WTC11 (cell line): ENCODE results near the gene KLHL29. TPM values are rescaled to one million over a fixed set of nuclear protein-coding genes. Genes with fewer than 3 reads are reported as not detected.

Source experiments
- ATAC-seq: fragments of 200-7000 bp; cut with Tn5 transposase; 2 replicates; pipeline ENCODE4 v1.10.0; 2021; ENCODE audit warnings: mild to moderate bottlenecking, moderate library complexity
- CTCF ChIA-PET: fragments of 300-600 bp; sonication (Branson Sonifier 250); formaldehyde crosslinking; loops from one replicate; lab custom pipeline; 2021; ENCODE audit warnings: antibody characterized with exemption; lab: Charles Lee
- POLR2A ChIA-PET: fragments of 350-600 bp; sonication (Branson Sonifier 250); formaldehyde crosslinking; loops from one replicate; lab custom pipeline; 2021; ENCODE audit warnings: antibody characterized with exemption; lab: Charles Lee
- DNase-seq: peaks from one replicate; pipeline ENCODE4 v3.0.0; 2021; ENCODE audit warnings: low spot score
- H3K27ac Mint-ChIP-seq: 2 replicates; pipeline ENCODE4 v1.8.0; 2021; ENCODE audit warnings: mixed read lengths
- H3K27me3 Mint-ChIP-seq: 2 replicates; pipeline ENCODE4 v1.8.0; 2021; ENCODE audit warnings: low read depth, mild to moderate bottlenecking, moderate library complexity, mixed read lengths
- H3K36me3 Mint-ChIP-seq: 2 replicates; pipeline ENCODE4 v1.8.0; 2021; ENCODE audit warnings: mixed read lengths
- H3K4me1 Mint-ChIP-seq: 2 replicates; pipeline ENCODE4 v1.8.0; 2022; ENCODE audit warnings: mixed read lengths
- H3K4me3 Mint-ChIP-seq: 2 replicates; pipeline ENCODE4 v1.8.0; 2021; ENCODE audit warnings: mild to moderate bottlenecking, moderate library complexity, mixed read lengths
- H3K9me3 Mint-ChIP-seq: 2 replicates; pipeline ENCODE4 v1.8.0; 2021; ENCODE audit warnings: mixed read lengths
- CBFB ChIP-seq: sonication (generic); formaldehyde crosslinking; IDR thresholded peaks from 2 replicates; pipeline ENCODE4 v1.8.1; 2022; ENCODE audit warnings: mild to moderate bottlenecking, low read depth, missing genetic modification reagents
- E2F1 ChIP-seq: sonication (generic); formaldehyde crosslinking; IDR thresholded peaks from 2 replicates; pipeline ENCODE4 v1.8.0; 2022; ENCODE audit warnings: mild to moderate bottlenecking, missing genetic modification reagents
- NR3C1 ChIP-seq: sonication (generic); formaldehyde crosslinking; conservative IDR thresholded peaks from 2 replicates; pipeline ENCODE4 v1.8.1; 2023; ENCODE audit warnings: low read depth, mild to moderate bottlenecking, missing genetic modification reagents
- SOX15 ChIP-seq: fragments of 250-450 bp; sonication (Bioruptor Pico); IDR thresholded peaks from 2 replicates; pipeline ENCODE4 v1.9.0; 2021; ENCODE audit warnings: mild to moderate bottlenecking
- TP53 ChIP-seq: sonication (generic); formaldehyde crosslinking; IDR thresholded peaks from 2 replicates; pipeline ENCODE4 v1.8.1; 2023; ENCODE audit warnings: mild to moderate bottlenecking, missing genetic modification reagents
- ZBTB21 ChIP-seq: sonication (generic); formaldehyde crosslinking; IDR thresholded peaks from 2 replicates; pipeline ENCODE4 v1.8.1; 2023; ENCODE audit warnings: mild to moderate bottlenecking, missing genetic modification reagents, borderline replicate concordance
- ZNF138 ChIP-seq: sonication (generic); formaldehyde crosslinking; conservative IDR thresholded peaks from 2 replicates; pipeline ENCODE4 v1.8.1; 2022; ENCODE audit warnings: mild to moderate bottlenecking, moderate library complexity, missing genetic modification reagents
- ZNF423 ChIP-seq: fragments of 250-450 bp; sonication (Bioruptor Pico); IDR thresholded peaks from 2 replicates; pipeline ENCODE4 v2.1.2; 2022; ENCODE audit warnings: mild to moderate bottlenecking, moderate library complexity
- ZNF425 ChIP-seq: fragments of 250-450 bp; sonication (Bioruptor Pico); conservative IDR thresholded peaks from 2 replicates; pipeline ENCODE4 v1.9.0; 2021; ENCODE audit warnings: mild to moderate bottlenecking
- total RNA-seq: library from RNA; stranded (reverse); gene quantifications from 3 replicates; pipeline ENCODE4 v1.2.3, GENCODE V29; 2021
- TF ChIP-seq, protein P1 (sequence below): sonication (generic); formaldehyde crosslinking; IDR thresholded peaks from 2 replicates; pipeline ENCODE4 v1.8.1; 2023; ENCODE audit warnings: mild to moderate bottlenecking, moderate library complexity, missing genetic modification reagents
- TF ChIP-seq, protein P2 (sequence below): sonication (generic); formaldehyde crosslinking; IDR thresholded peaks from 2 replicates; pipeline ENCODE4 v1.8.0; 2022; ENCODE audit warnings: missing genetic modification reagents
- TF ChIP-seq, protein P3 (sequence below): fragments of 250-450 bp; sonication (Bioruptor Pico); IDR thresholded peaks from 2 replicates; pipeline ENCODE4 v1.8.0; 2021; ENCODE audit warnings: mild to moderate bottlenecking
- TF ChIP-seq, protein P4 (sequence below): sonication (generic); formaldehyde crosslinking; IDR thresholded peaks from 2 replicates; pipeline ENCODE4 v1.8.0; 2022; ENCODE audit warnings: mild to moderate bottlenecking, missing genetic modification reagents

KLHL29 gene
- total RNA-seq, 1 experiment from 2014 or later: 7.1 TPM

GRCh38 chr2:23427976-23428375 is 43.0 kb downstream of the KLHL29 start (continued):
- TF ChIP-seq ZNF425 (CRISPR knock-in tag) (no peak), SOX15 (CRISPR knock-in tag) (no peak)

GRCh38 chr2:23429036-23429435 is 44.1 kb downstream of the KLHL29 start:
- ChIA-PET CTCF (no interaction called here), POLR2A (no interaction called here)
- Mint-ChIP-seq H3K4me1 (peaks cover 13% of the 10 kb centered on the region), H3K9me3 (no peaks in the 10 kb centered on the region), H3K27me3 (no peaks in the 10 kb centered on the region), H3K4me3 (no peak overlapping the region), H3K36me3 (no peaks in the 10 kb centered on the region), H3K27ac (no peak overlapping the region)
- ATAC-seq (no peak), DNase-seq (no peak)
- TF ChIP-seq ZNF423 (no peak), NR3C1 (no peak), ZNF138 (CRISPR knock-in tag) (no peak), CBFB (no peak), SOX15 (CRISPR knock-in tag) (no peak), E2F1 (no peak), TP53 (CRISPR knock-in tag) (no peak), ZBTB21 (CRISPR knock-in tag) (no peak)
- TF ChIP-seq, protein P1, sequence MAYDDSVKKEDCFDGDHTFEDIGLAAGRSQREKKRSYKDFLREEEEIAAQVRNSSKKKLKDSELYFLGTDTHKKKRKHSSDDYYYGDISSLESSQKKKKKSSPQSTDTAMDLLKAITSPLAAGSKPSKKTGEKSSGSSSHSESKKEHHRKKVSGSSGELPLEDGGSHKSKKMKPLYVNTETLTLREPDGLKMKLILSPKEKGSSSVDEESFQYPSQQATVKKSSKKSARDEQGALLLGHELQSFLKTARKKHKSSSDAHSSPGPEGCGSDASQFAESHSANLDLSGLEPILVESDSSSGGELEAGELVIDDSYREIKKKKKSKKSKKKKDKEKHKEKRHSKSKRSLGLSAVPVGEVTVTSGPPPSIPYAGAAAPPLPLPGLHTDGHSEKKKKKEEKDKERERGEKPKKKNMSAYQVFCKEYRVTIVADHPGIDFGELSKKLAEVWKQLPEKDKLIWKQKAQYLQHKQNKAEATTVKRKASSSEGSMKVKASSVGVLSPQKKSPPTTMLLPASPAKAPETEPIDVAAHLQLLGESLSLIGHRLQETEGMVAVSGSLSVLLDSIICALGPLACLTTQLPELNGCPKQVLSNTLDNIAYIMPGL (CRISPR knock-in tag): no peak
- TF ChIP-seq, protein P2, sequence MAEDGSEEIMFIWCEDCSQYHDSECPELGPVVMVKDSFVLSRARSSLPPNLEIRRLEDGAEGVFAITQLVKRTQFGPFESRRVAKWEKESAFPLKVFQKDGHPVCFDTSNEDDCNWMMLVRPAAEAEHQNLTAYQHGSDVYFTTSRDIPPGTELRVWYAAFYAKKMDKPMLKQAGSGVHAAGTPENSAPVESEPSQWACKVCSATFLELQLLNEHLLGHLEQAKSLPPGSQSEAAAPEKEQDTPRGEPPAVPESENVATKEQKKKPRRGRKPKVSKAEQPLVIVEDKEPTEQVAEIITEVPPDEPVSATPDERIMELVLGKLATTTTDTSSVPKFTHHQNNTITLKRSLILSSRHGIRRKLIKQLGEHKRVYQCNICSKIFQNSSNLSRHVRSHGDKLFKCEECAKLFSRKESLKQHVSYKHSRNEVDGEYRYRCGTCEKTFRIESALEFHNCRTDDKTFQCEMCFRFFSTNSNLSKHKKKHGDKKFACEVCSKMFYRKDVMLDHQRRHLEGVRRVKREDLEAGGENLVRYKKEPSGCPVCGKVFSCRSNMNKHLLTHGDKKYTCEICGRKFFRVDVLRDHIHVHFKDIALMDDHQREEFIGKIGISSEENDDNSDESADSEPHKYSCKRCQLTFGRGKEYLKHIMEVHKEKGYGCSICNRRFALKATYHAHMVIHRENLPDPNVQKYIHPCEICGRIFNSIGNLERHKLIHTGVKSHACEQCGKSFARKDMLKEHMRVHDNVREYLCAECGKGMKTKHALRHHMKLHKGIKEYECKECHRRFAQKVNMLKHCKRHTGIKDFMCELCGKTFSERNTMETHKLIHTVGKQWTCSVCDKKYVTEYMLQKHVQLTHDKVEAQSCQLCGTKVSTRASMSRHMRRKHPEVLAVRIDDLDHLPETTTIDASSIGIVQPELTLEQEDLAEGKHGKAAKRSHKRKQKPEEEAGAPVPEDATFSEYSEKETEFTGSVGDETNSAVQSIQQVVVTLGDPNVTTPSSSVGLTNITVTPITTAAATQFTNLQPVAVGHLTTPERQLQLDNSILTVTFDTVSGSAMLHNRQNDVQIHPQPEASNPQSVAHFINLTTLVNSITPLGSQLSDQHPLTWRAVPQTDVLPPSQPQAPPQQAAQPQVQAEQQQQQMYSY (CRISPR knock-in tag): no peak
- TF ChIP-seq, protein P3, sequence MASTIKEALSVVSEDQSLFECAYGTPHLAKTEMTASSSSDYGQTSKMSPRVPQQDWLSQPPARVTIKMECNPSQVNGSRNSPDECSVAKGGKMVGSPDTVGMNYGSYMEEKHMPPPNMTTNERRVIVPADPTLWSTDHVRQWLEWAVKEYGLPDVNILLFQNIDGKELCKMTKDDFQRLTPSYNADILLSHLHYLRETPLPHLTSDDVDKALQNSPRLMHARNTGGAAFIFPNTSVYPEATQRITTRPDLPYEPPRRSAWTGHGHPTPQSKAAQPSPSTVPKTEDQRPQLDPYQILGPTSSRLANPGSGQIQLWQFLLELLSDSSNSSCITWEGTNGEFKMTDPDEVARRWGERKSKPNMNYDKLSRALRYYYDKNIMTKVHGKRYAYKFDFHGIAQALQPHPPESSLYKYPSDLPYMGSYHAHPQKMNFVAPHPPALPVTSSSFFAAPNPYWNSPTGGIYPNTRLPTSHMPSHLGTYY: no peak
- TF ChIP-seq, protein P4, sequence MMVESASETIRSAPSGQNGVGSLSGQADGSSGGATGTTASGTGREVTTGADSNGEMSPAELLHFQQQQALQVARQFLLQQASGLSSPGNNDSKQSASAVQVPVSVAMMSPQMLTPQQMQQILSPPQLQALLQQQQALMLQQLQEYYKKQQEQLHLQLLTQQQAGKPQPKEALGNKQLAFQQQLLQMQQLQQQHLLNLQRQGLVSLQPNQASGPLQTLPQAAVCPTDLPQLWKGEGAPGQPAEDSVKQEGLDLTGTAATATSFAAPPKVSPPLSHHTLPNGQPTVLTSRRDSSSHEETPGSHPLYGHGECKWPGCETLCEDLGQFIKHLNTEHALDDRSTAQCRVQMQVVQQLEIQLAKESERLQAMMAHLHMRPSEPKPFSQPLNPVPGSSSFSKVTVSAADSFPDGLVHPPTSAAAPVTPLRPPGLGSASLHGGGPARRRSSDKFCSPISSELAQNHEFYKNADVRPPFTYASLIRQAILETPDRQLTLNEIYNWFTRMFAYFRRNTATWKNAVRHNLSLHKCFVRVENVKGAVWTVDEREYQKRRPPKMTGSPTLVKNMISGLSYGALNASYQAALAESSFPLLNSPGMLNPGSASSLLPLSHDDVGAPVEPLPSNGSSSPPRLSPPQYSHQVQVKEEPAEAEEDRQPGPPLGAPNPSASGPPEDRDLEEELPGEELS (CRISPR knock-in tag): no peak
